SK-N-SH (cell line): Measurements from ENCODE around the gene WHRN.

Experiments
- CTCF ChIP-seq: fragments of 200-600 bp; sonication (generic); IDR thresholded peaks from 2 replicates; pipeline ENCODE4 v1.6.1; 2017; ENCODE audit warnings: antibody characterized with exemption, mild to moderate bottlenecking, moderate library complexity
- ELF1 ChIP-seq: IDR thresholded peaks from 2 replicates; pipeline ENCODE4 v1.4.0; 2012
- EZH2phosphoT487 ChIP-seq: fragments of 200-600 bp; sonication (generic); IDR thresholded peaks from 2 replicates; pipeline ENCODE4 v1.6.1; 2017; ENCODE audit warnings: low read depth, mixed run types, mild to moderate bottlenecking, antibody characterized with exemption, moderate library complexity, borderline replicate concordance

- TF ChIP-seq EZH2phosphoT487 (no peak), CTCF (no peak), ELF1 (no peak)
These were observed 93.1 kb downstream of the WHRN start for GRCh38 chr9:114412048-114412683.
